HPDE6-E6E7 (cell line): ENCODE measurements around the gene ZNF728.
"Not testable (repeated sequence)": the region's sequence is repeated elsewhere in the genome, so short reads cannot be mapped to it uniquely, and the experiment has no call there.

ENCODE experiments used
- DNase-seq: peaks from one replicate; pipeline ENCODE4 v3.0.0; 2011; ENCODE audit warnings: missing footprints; ENCODE audit errors: extremely low spot score

Gene ZNF728

GRCh38 chr19:23002690-23003422, at the start of gene ZNF728:
ZNF728 (minus strand) TSS chr19:23003176; CDS start chr19:23003030, 146 bp downstream.
- no peak for DNase-seq

- DNase-seq: no peak
These were observed 49.4 kb upstream of the ZNF728 start for GRCh38 chr19:23052349-23052748.

GRCh38 chr19:23049256-23049655, 46.3 kb upstream of the ZNF728 start:
- DNase-seq: no peak

GRCh38 chr19:23046743-23047142, 43.8 kb upstream of the ZNF728 start:
- DNase-seq: no peak

GRCh38 chr19:23033721-23034120, 30.7 kb upstream of the ZNF728 start:
- DNase-seq: no peak

GRCh38 chr19:23015660-23016059, 12.7 kb upstream of the ZNF728 start:
- DNase-seq: no peak

GRCh38 chr19:22994957-22995356, 8.0 kb downstream of the ZNF728 start:
- DNase-seq: not testable (repeated sequence)

GRCh38 chr19:22976248-22976647, 26.7 kb downstream of the ZNF728 start:
- DNase-seq: no peak

- not testable (repeated sequence) for DNase-seq
These were observed 27.3 kb downstream of the ZNF728 start for GRCh38 chr19:22975546-22976136.

- no peak for DNase-seq
These were observed 57.4 kb downstream of the ZNF728 start for GRCh38 chr19:22945560-22945959.

- no peak for DNase-seq
These were observed 67.8 kb downstream of the ZNF728 start for GRCh38 chr19:22935151-22935550.

GRCh38 chr19:22927576-22927975, 75.4 kb downstream of the ZNF728 start:
- not testable (repeated sequence) for DNase-seq

GRCh38 chr19:22925181-22925580, 77.8 kb downstream of the ZNF728 start:
- DNase-seq: not testable (repeated sequence)
